ENCODE measurements around the gene CAPS. TPM values are rescaled to one million over a fixed set of nuclear protein-coding genes. Genes with fewer than 3 reads are reported as not detected.

Gene CAPS
- total RNA-seq (100 to 1,000 TPM in 1 of 9 donors, 10 to 100 TPM in 7, 1 to 10 TPM in 1; 8.8 to 146 (median 18.3) TPM), polyA plus RNA-seq (100 to 1,000 TPM in 1 of 3 donors, 10 to 100 TPM in 1, 1 to 10 TPM in 1; 7.1 to 104 (median 75.9) TPM)
- long read RNA-seq, donor 1, partial matches to known transcripts: 0 of 3 reads
- long read RNA-seq, donor 1, other reads (novel, unspliced or antisense): 0 of 3 reads
- long read RNA-seq, donor 2, partial matches to known transcripts: 0 of 2 reads
- long read RNA-seq, donor 2, other reads (novel, unspliced or antisense): 0 of 2 reads
- long read RNA-seq, donor 3, partial matches to known transcripts: 10 of 10 reads
- long read RNA-seq, donor 3, other reads (novel, unspliced or antisense): 0 of 10 reads
- long read RNA-seq, donor 4, partial matches to known transcripts: 0 of 4 reads
- long read RNA-seq, donor 4, other reads (novel, unspliced or antisense): 2 of 4 reads
- long read RNA-seq, donor 5, transcript CAPS-203 (5 exons, 3,750 nt): major isoform, 15 of 30 reads
- long read RNA-seq, donor 5, partial matches to known transcripts: 2 of 30 reads
- long read RNA-seq, donor 5, other reads (novel, unspliced or antisense): 13 of 30 reads
- long read RNA-seq, donor 6, partial matches to known transcripts: 0 of 1 reads
- long read RNA-seq, donor 6, other reads (novel, unspliced or antisense): 1 of 1 reads
- long read RNA-seq, donor 7, partial matches to known transcripts: 6 of 14 reads
- long read RNA-seq, donor 7, other reads (novel, unspliced or antisense): 6 of 14 reads
- long read RNA-seq, donor 8, transcript CAPS-203 (5 exons, 3,750 nt): major isoform, 6 of 7 reads
- long read RNA-seq, donor 8, partial matches to known transcripts: 0 of 7 reads
- long read RNA-seq, donor 8, other reads (novel, unspliced or antisense): 0 of 7 reads
- long read RNA-seq, donor 9, partial matches to known transcripts: 0 of 3 reads
- long read RNA-seq, donor 9, other reads (novel, unspliced or antisense): 0 of 3 reads
- long read RNA-seq, donor 10, partial matches to known transcripts: 0 of 2 reads
- long read RNA-seq, donor 10, other reads (novel, unspliced or antisense): 0 of 2 reads

DNA sequence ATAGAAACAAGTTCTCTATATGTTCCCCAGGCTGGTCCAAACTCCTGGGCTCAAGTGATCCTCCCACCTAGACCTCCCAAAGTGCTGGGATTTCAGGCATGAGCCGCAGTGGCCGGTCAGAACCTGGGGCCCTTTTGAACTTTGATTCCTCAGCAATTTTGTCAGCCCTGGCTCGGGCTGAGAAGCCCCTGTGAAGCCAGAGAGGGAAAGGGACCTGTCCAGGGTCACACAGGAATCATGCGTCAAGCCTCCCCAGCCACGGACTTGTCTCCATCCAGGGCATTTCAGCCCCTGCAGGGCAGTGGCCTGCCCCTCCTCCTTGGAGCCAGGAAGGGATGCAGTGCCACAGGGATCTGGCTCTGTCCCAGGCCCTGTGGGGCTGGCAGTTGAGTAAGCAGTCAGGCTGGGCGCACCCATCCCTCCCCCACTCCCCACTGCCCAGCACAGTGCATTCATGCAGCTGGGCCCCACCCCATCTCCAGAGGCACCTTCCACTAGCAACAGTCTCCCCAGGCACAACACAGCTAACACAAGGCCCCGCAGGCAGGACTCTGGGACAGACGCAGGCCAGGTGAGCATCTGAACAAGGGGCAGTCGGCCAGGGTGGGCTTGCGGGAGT is at the start of gene CAPS:
Gene CAPS (plus strand): TSS at position 516 of the 619 bp plus-strand sequence. CDS start 153 bp downstream, outside the sequence.
- H3K27ac ChIP-seq: peak within 1 kb of the TSS in 3 of 5 donors; percentile 37 to 52 (median 47)
- H3K4me1 ChIP-seq (replicated peaks in 1 of 2): peaks cover 7 to 12% of the 10 kb centered on the region in 2 donors
- intact Hi-C loops (cut with DNase I): no loop called here
- no peak within 1 kb of the TSS for H3K4me3 ChIP-seq
- no peaks in the 10 kb centered on the region for H3K9me3 ChIP-seq (replicated peaks in 1 of 3)
- DNase-seq: peak; percentile 70 to 91 (median 87)
- 55 to 72% (median 60%) methylated on average over 3 to 10 of the region's 10 CpGs for WGBS, 4 donors
- no peak for TF ChIP-seq POLR2A (IDR thresholded peaks at IDR 0.05)
- TF ChIP-seq, protein P1, sequence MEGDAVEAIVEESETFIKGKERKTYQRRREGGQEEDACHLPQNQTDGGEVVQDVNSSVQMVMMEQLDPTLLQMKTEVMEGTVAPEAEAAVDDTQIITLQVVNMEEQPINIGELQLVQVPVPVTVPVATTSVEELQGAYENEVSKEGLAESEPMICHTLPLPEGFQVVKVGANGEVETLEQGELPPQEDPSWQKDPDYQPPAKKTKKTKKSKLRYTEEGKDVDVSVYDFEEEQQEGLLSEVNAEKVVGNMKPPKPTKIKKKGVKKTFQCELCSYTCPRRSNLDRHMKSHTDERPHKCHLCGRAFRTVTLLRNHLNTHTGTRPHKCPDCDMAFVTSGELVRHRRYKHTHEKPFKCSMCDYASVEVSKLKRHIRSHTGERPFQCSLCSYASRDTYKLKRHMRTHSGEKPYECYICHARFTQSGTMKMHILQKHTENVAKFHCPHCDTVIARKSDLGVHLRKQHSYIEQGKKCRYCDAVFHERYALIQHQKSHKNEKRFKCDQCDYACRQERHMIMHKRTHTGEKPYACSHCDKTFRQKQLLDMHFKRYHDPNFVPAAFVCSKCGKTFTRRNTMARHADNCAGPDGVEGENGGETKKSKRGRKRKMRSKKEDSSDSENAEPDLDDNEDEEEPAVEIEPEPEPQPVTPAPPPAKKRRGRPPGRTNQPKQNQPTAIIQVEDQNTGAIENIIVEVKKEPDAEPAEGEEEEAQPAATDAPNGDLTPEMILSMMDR (IDR thresholded peaks at IDR 0.05): no peak
- peaks cover 0 to 45% of the 10 kb centered on the region in 2 donors for H3K36me3 ChIP-seq (replicated peaks in 1 of 2)
- no peaks in the 10 kb centered on the region for H3K27me3 ChIP-seq

GRCh38 chr19:5864725-5865486 is 49.1 kb upstream of the CAPS start:
- DNase-seq: no peak
- Histone ChIP-seq H3K4me1 (replicated peaks in 1 of 2) (no peaks in the 10 kb centered on the region), H3K27me3 (no peaks in the 10 kb centered on the region), H3K9me3 (replicated peaks in 1 of 3) (no peaks in the 10 kb centered on the region), H3K4me3 (no peak overlapping the region), H3K36me3 (replicated peaks in 1 of 2) (no peaks in the 10 kb centered on the region), H3K27ac (no peak overlapping the region)
- 80 to 87% (median 84%) methylated on average over 13 to 14 of the region's 14 CpGs for WGBS, 4 donors
- intact Hi-C loops (cut with DNase I): no loop called here
- no peak for TF ChIP-seq POLR2A (IDR thresholded peaks at IDR 0.05)
- TF ChIP-seq, protein P1 (IDR thresholded peaks at IDR 0.05): no peak

GRCh38 chr19:5865772-5866171 is 48.3 kb upstream of the CAPS start:
- Histone ChIP-seq H3K4me3 (no peak overlapping the region), H3K4me1 (replicated peaks in 1 of 2) (no peaks in the 10 kb centered on the region), H3K36me3 (replicated peaks in 1 of 2) (no peaks in the 10 kb centered on the region), H3K27me3 (no peaks in the 10 kb centered on the region), H3K27ac (no peak overlapping the region), H3K9me3 (replicated peaks in 1 of 3) (no peaks in the 10 kb centered on the region)
- whole genome bisulfite sequencing, 4 donors: 75 to 88% (median 78%) methylated on average over 1 to 11 of the region's 11 CpGs
- peak in 1 of 7 donors; percentile 23 for DNase-seq
- no peak for TF ChIP-seq POLR2A (IDR thresholded peaks at IDR 0.05)
- TF ChIP-seq, protein P1 (IDR thresholded peaks at IDR 0.05): no peak
- intact Hi-C loops (cut with DNase I): no loop called here
